ENCODE data around the gene TRIM54. TPM values are rescaled to one million over a fixed set of nuclear protein-coding genes. Genes with fewer than 3 reads are reported as not detected.
A peak's percentile ranks its signal among the peaks of the same experiment; 100 is the strongest.

The TRIM54 gene
- total RNA-seq, 2 donors from 2014 or later = 0.36 TPM; not detected in 1

- peaks cover 6% of the 10 kb centered on the region for H3K4me1 Mint-ChIP-seq (ENCODE audit: low read depth)
- no peaks in the 10 kb centered on the region for H3K36me3 Mint-ChIP-seq (ENCODE audit: insufficient read depth in 2 of 2)
- peaks cover 21% of the 10 kb centered on the region for H3K27me3 Mint-ChIP-seq (ENCODE audit: low read depth)
- H3K27ac Mint-ChIP-seq = peak overlapping the region; percentile 60
- H3K4me3 Mint-ChIP-seq = peak overlapping the region; percentile 66 to 68
- peak; percentile 58 to 72 for ATAC-seq (replicated peaks in 1 of 2)
- DNase-seq = peak; percentile 47 to 60
- no peaks in the 10 kb centered on the region for H3K9me3 Mint-ChIP-seq
These were observed 21.1 kb downstream of the TRIM54 start for GRCh38 chr2:27303093-27304025.

- DNase-seq (no peak), ATAC-seq (replicated peaks in 1 of 2) (no peak)
- Mint-ChIP-seq H3K9me3 (no peaks in the 10 kb centered on the region), H3K36me3 (ENCODE audit: insufficient read depth in 2 of 2) (peaks cover under 1 to 4% of the 10 kb centered on the region in 2 donors), H3K4me3 (no peak overlapping the region), H3K4me1 (ENCODE audit: low read depth) (peaks cover 6% of the 10 kb centered on the region), H3K27me3 (ENCODE audit: low read depth) (peaks cover 21% of the 10 kb centered on the region), H3K27ac (no peak overlapping the region)
These were observed 22.4 kb downstream of the TRIM54 start for GRCh38 chr2:27304488-27305240.

- Mint-ChIP-seq H3K36me3 (ENCODE audit: insufficient read depth in 2 of 2) (peaks cover 3 to 7% of the 10 kb centered on the region in 2 donors), H3K27ac (no peak overlapping the region), H3K9me3 (no peaks in the 10 kb centered on the region), H3K27me3 (ENCODE audit: low read depth) (peaks cover 21% of the 10 kb centered on the region), H3K4me3 (no peak overlapping the region), H3K4me1 (ENCODE audit: low read depth) (peaks cover 6% of the 10 kb centered on the region)
- ATAC-seq (replicated peaks in 1 of 2) (no peak), DNase-seq (no peak)
These were observed 23.3 kb downstream of the TRIM54 start for GRCh38 chr2:27305516-27305915.

GRCh38 chr2:27306136-27306535 is 23.9 kb downstream of the TRIM54 start:
- H3K4me1 Mint-ChIP-seq (ENCODE audit: low read depth) = peaks cover 6% of the 10 kb centered on the region
- peaks cover 3 to 7% of the 10 kb centered on the region in 2 donors for H3K36me3 Mint-ChIP-seq (ENCODE audit: insufficient read depth in 2 of 2)
- no peak overlapping the region for H3K27ac Mint-ChIP-seq
- H3K4me3 Mint-ChIP-seq = peak overlapping the region; percentile 43 to 61
- DNase-seq = no peak
- peaks cover 21% of the 10 kb centered on the region for H3K27me3 Mint-ChIP-seq (ENCODE audit: low read depth)
- H3K9me3 Mint-ChIP-seq = no peaks in the 10 kb centered on the region
- peak in 1 of 2 donors; percentile 21 for ATAC-seq (replicated peaks in 1 of 2)

GRCh38 chr2:27306573-27307286 is 24.5 kb downstream of the TRIM54 start:
- H3K9me3 Mint-ChIP-seq = no peaks in the 10 kb centered on the region
- ATAC-seq (replicated peaks in 1 of 2) = peak; percentile 52 to 54
- peak; percentile 35 for DNase-seq
- H3K36me3 Mint-ChIP-seq (ENCODE audit: insufficient read depth in 2 of 2) = peaks cover 3 to 7% of the 10 kb centered on the region in 2 donors
- H3K4me1 Mint-ChIP-seq (ENCODE audit: low read depth) = peaks cover 6% of the 10 kb centered on the region
- H3K27me3 Mint-ChIP-seq (ENCODE audit: low read depth) = peaks cover 21% of the 10 kb centered on the region
- no peak overlapping the region for H3K27ac Mint-ChIP-seq
- H3K4me3 Mint-ChIP-seq = peak overlapping the region; percentile 52 to 61

- Mint-ChIP-seq H3K9me3 (no peaks in the 10 kb centered on the region), H3K4me3 (peak overlapping the region; percentile 52 to 60), H3K27ac (no peak overlapping the region), H3K36me3 (ENCODE audit: insufficient read depth in 2 of 2) (peaks cover 3 to 7% of the 10 kb centered on the region in 2 donors), H3K27me3 (ENCODE audit: low read depth) (peaks cover 21% of the 10 kb centered on the region), H3K4me1 (ENCODE audit: low read depth) (peaks cover 6% of the 10 kb centered on the region)
- ATAC-seq (replicated peaks in 1 of 2) = no peak
- no peak for DNase-seq
These were observed 25.0 kb downstream of the TRIM54 start for GRCh38 chr2:27307287-27307544.

- DNase-seq = no peak
- Mint-ChIP-seq H3K27me3 (ENCODE audit: low read depth) (peaks cover 21% of the 10 kb centered on the region), H3K4me3 (peak overlapping the region; percentile 52 to 60), H3K4me1 (ENCODE audit: low read depth) (peaks cover 4% of the 10 kb centered on the region), H3K36me3 (ENCODE audit: insufficient read depth in 2 of 2) (peaks cover 3 to 7% of the 10 kb centered on the region in 2 donors), H3K9me3 (no peaks in the 10 kb centered on the region), H3K27ac (no peak overlapping the region)
- ATAC-seq (replicated peaks in 1 of 2) = no peak
These were observed 25.5 kb downstream of the TRIM54 start for GRCh38 chr2:27307545-27308358.

- Mint-ChIP-seq H3K27me3 (ENCODE audit: low read depth) (peaks cover 21% of the 10 kb centered on the region), H3K36me3 (ENCODE audit: insufficient read depth in 2 of 2) (peaks cover 3 to 7% of the 10 kb centered on the region in 2 donors), H3K9me3 (no peaks in the 10 kb centered on the region), H3K4me1 (ENCODE audit: low read depth) (no peaks in the 10 kb centered on the region), H3K27ac (no peak within 1 kb of the TSS), H3K4me3 (peak within 1 kb of the TSS; percentile 52 to 60)
- ATAC-seq (replicated peaks in 1 of 2) (no peak), DNase-seq (no peak)
These were observed 26.2 kb downstream of the TRIM54 start, which contains the start of gene UCN for GRCh38 chr2:27308359-27308881. UCN (minus strand) TSS chr2:27308445; CDS start chr2:27307895, 550 bp downstream.

- H3K9me3 Mint-ChIP-seq = no peaks in the 10 kb centered on the region
- ATAC-seq (replicated peaks in 1 of 2) = no peak
- peaks cover 3 to 7% of the 10 kb centered on the region in 2 donors for H3K36me3 Mint-ChIP-seq (ENCODE audit: insufficient read depth in 2 of 2)
- no peaks in the 10 kb centered on the region for H3K4me1 Mint-ChIP-seq (ENCODE audit: low read depth)
- no peak overlapping the region for H3K27ac Mint-ChIP-seq
- no peak for DNase-seq
- H3K27me3 Mint-ChIP-seq (ENCODE audit: low read depth) = peaks cover 15% of the 10 kb centered on the region
- H3K4me3 Mint-ChIP-seq = no peak overlapping the region
These were observed 27.4 kb downstream of the TRIM54 start for GRCh38 chr2:27309651-27310050.

GRCh38 chr2:27312152-27312551 is 29.9 kb downstream of the TRIM54 start:
- Mint-ChIP-seq H3K27me3 (ENCODE audit: low read depth) (no peaks in the 10 kb centered on the region), H3K4me1 (ENCODE audit: low read depth) (no peaks in the 10 kb centered on the region), H3K4me3 (no peak overlapping the region), H3K27ac (no peak overlapping the region), H3K36me3 (ENCODE audit: insufficient read depth in 2 of 2) (peaks cover 3 to 7% of the 10 kb centered on the region in 2 donors), H3K9me3 (no peaks in the 10 kb centered on the region)
- no peak for ATAC-seq (replicated peaks in 1 of 2)
- DNase-seq = no peak

- no peak overlapping the region for H3K27ac Mint-ChIP-seq
- no peak for ATAC-seq (replicated peaks in 1 of 2)
- no peaks in the 10 kb centered on the region for H3K4me1 Mint-ChIP-seq (ENCODE audit: low read depth)
These were observed 31.8 kb downstream of the TRIM54 start for GRCh38 chr2:27313882-27314645.

More at GRCh38 chr2:27313882-27314645, 31.8 kb downstream of the TRIM54 start:
- no peak for DNase-seq
- Mint-ChIP-seq H3K9me3 (no peaks in the 10 kb centered on the region), H3K36me3 (ENCODE audit: insufficient read depth in 2 of 2) (peaks cover 3 to 7% of the 10 kb centered on the region in 2 donors), H3K4me3 (no peak overlapping the region), H3K27me3 (ENCODE audit: low read depth) (no peaks in the 10 kb centered on the region)

Measured in activated T-cell treated with anti-CD3 and anti-CD28 coated beads, Interleukin-2, amount 50 U/mL, for 72 hours (primary cell).